Measurements from ENCODE around the gene NFXL1.

GRCh38 chr4:47814618-47815295, 99.6 kb downstream of the NFXL1 start:
- TF ChIP-seq POLR2AphosphoS5 (IDR thresholded peaks at IDR 0.05; ENCODE audit: low read depth, low read length) (no peak), POLR2A (IDR thresholded peaks at IDR 0.05; ENCODE audit: low read depth, low read length) (no peak)
